Right lobe of liver (tissue), 6 donors: ENCODE results near the gene FAM124A. TPM values are rescaled to one million over a fixed set of nuclear protein-coding genes. Genes with fewer than 3 reads are reported as not detected.
A peak's percentile ranks its signal among the peaks of the same experiment; 100 is the strongest.

Source experiments
- ATAC-seq, 4 donors: fragments of 200-7000 bp; cut with Tn5 transposase; one replicate each; pipeline ENCODE4 v1.9.1; 2020; ENCODE audit warnings: mild to moderate bottlenecking in 4 of 4, moderate library complexity in 4 of 4
- DNase-seq, 3 donors: peaks; one replicate each; pipeline ENCODE4 v3.0.0-alpha.2; 2020
- H3K27ac ChIP-seq, 3 donors: fragments of 200-600 bp; one replicate each; pipeline ENCODE4 v1.8.0; 2022
- H3K27me3 ChIP-seq, 2 donors: fragments of 200-600 bp; one replicate each; pipeline ENCODE4 v1.8.0; 2022
- H3K36me3 ChIP-seq, 4 donors: fragments of 200-600 bp; sonication (generic) in 1 of 4; one replicate each; pipeline versions ENCODE4 v1.5.1 to v1.8.0; 2017 to 2022; ENCODE audit warnings: control low read depth in 1 of 4
- H3K4me1 ChIP-seq, 4 donors: fragments of 200-600 bp; sonication (generic) in 1 of 4; one replicate each; pipeline versions ENCODE4 v1.5.1 to v1.8.0; 2017 to 2022; ENCODE audit warnings: control low read depth in 1 of 4
- H3K4me3 ChIP-seq, 3 donors: fragments of 200-600 bp; one replicate each; pipeline ENCODE4 v1.8.0; 2022
- H3K9me3 ChIP-seq, 4 donors: fragments of 200-600 bp; sonication (generic) in 1 of 4; one replicate each; pipeline versions ENCODE4 v1.5.1 to v1.8.0; 2017 to 2022; ENCODE audit warnings: control low read depth in 1 of 4
- CTCF ChIP-seq, 4 donors: fragments of 200-600 bp in 3 of 4; fragments of 450-650 bp in 1 of 4; IDR thresholded peaks; one replicate each; pipeline versions ENCODE4 v1.5.1 to v1.8.0; 2016 to 2022; ENCODE audit warnings: antibody characterized with exemption in 4 of 4, mild to moderate bottlenecking in 2 of 4
- POLR2A ChIP-seq: fragments of 450-650 bp; IDR thresholded peaks from one replicate; pipeline ENCODE4 v1.6.1; 2017; ENCODE audit warnings: antibody characterized with exemption, mild to moderate bottlenecking
- WGBS: methylation state at CpG from one replicate; pipeline ENCODE4 v1.1.6; 2018; ENCODE audit warnings: low coverage, low lambda C conversion rate; ENCODE audit not compliant: insufficient coverage; ENCODE audit errors: missing lambda C conversion rate; 5-methylcytosine and 5-hydroxymethylcytosine counted together
- intact Hi-C, 2 donors: fragments of 100-400 bp; cut with DNase I; formaldehyde crosslinking; loops; one replicate each; pipeline versions ENCODE4 v1.11.2 to v1.14.1; 2022
- total RNA-seq, 6 experiments: library from RNA; depleted of rRNA in 2 of 6; stranded (reverse); fragments of >200 nt in 2 of 6; fragmentation: NEBNext Ultra II Directional in 3 of 6; extraction: Animal tissue kit (Norgen Biotek cat#: 25700) in 3 of 6; gene quantifications; one replicate each; pipeline versions ENCODE4 v1.1.0 to v1.2.4, GENCODE V29; 2016 to 2023
- donor health status: DM: no; HTN: yes; CAD: no.
- donor health status: DM: no; HTN: no; CAD: no.
- donor health status: DM: no; HTN: no; CAD: no.
- donor health status: DM: no; HTN: yes; CAD: no.
- donor health status: DM: no; HTN: yes; CAD: no.

FAM124A gene
- total RNA-seq, 6 experiments from 2014 or later = 0.22 to 1.0 (median 0.51) TPM

- WGBS = 31% methylated on average over 1 of the region's 1 CpG
- ATAC-seq = no peak
- intact Hi-C loops = no loop called here
These were observed 5.2 kb downstream of the FAM124A start for GRCh38 chr13:51227404-51227803.

GRCh38 chr13:51229101-51229719, 7.0 kb downstream of the FAM124A start:
- ATAC-seq (no peak), DNase-seq (no peak)
- H3K36me3 ChIP-seq = no peaks in the 10 kb centered on the region
- H3K4me3 ChIP-seq = no peak overlapping the region
- intact Hi-C loops = no loop called here
- no peaks in the 10 kb centered on the region for H3K27me3 ChIP-seq
- 59% methylated on average over 9 of the region's 12 CpGs for WGBS
- no peaks in the 10 kb centered on the region for H3K9me3 ChIP-seq
- TF ChIP-seq CTCF (IDR thresholded peaks at IDR 0.05) (no peak), POLR2A (no peak)
- no peak overlapping the region for H3K27ac ChIP-seq
- H3K4me1 ChIP-seq = no peaks in the 10 kb centered on the region

More at GRCh38 chr13:51227404-51227803, 5.2 kb downstream of the FAM124A start:
- H3K4me1 ChIP-seq = no peaks in the 10 kb centered on the region
- no peaks in the 10 kb centered on the region for H3K9me3 ChIP-seq
- no peak for DNase-seq
- TF ChIP-seq POLR2A (no peak), CTCF (IDR thresholded peaks at IDR 0.05) (no peak)
- H3K4me3 ChIP-seq = no peak overlapping the region
- H3K36me3 ChIP-seq = no peaks in the 10 kb centered on the region
- no peaks in the 10 kb centered on the region for H3K27me3 ChIP-seq
- no peak overlapping the region for H3K27ac ChIP-seq

GRCh38 chr13:51229731-51230130, 7.5 kb downstream of the FAM124A start:
- DNase-seq = no peak
- WGBS = 24% methylated on average over 2 of the region's 2 CpGs
- H3K36me3 ChIP-seq = no peaks in the 10 kb centered on the region
- H3K4me3 ChIP-seq = no peak overlapping the region
- H3K27ac ChIP-seq = no peak overlapping the region
- no peak for ATAC-seq
- H3K9me3 ChIP-seq = no peaks in the 10 kb centered on the region
- no peaks in the 10 kb centered on the region for H3K4me1 ChIP-seq
- TF ChIP-seq CTCF (IDR thresholded peaks at IDR 0.05) = no peak
- H3K27me3 ChIP-seq = no peaks in the 10 kb centered on the region
- intact Hi-C loops = no loop called here

- no peaks in the 10 kb centered on the region for H3K27me3 ChIP-seq
- H3K4me3 ChIP-seq = peak overlapping the region in 2 of 3 donors; percentile 20 to 25
- H3K36me3 ChIP-seq = no peaks in the 10 kb centered on the region
- TF ChIP-seq POLR2A = no peak
- TF ChIP-seq CTCF (IDR thresholded peaks at IDR 0.05) = no peak
- 17% methylated on average over 7 of the region's 8 CpGs for WGBS
- DNase-seq (peak in 2 of 3 donors; percentile 31 to 61), ATAC-seq (peak; percentile 88 to 97 (median 96))
- H3K4me1 ChIP-seq = no peaks in the 10 kb centered on the region
- peak overlapping the region in 1 of 3 donors; percentile 33 for H3K27ac ChIP-seq
- intact Hi-C loops = no loop called here
- no peaks in the 10 kb centered on the region for H3K9me3 ChIP-seq
These were observed 8.4 kb downstream of the FAM124A start for GRCh38 chr13:51230477-51231105.
